WTC11 (cell line): ENCODE measurements around the gene SUPT3H.

ENCODE experiments used
- CTCF ChIP-seq: fragments of 200-600 bp; IDR thresholded peaks from 2 replicates; pipeline ENCODE4 v1.8.0; 2022; ENCODE audit warnings: antibody characterized with exemption
- ESRRA ChIP-seq: sonication (generic); formaldehyde crosslinking; IDR thresholded peaks from 2 replicates; pipeline ENCODE4 v1.8.1; 2022; ENCODE audit warnings: mild to moderate bottlenecking, missing genetic modification reagents, borderline replicate concordance
- FOXK1 ChIP-seq: sonication (generic); formaldehyde crosslinking; IDR thresholded peaks from 2 replicates; pipeline ENCODE4 v1.8.0; 2022; ENCODE audit warnings: mild to moderate bottlenecking, moderate library complexity, missing genetic modification reagents
- IRF2 ChIP-seq: sonication (generic); formaldehyde crosslinking; IDR thresholded peaks from 2 replicates; pipeline ENCODE4 v1.8.0; 2022; ENCODE audit warnings: low read depth, missing genetic modification reagents, borderline replicate concordance
- JUN ChIP-seq: sonication (generic); formaldehyde crosslinking; IDR thresholded peaks from 2 replicates; pipeline ENCODE4 v1.8.0; 2023; ENCODE audit warnings: mild to moderate bottlenecking, missing genetic modification reagents
- MYBL2 ChIP-seq: sonication (generic); formaldehyde crosslinking; IDR thresholded peaks from 2 replicates; pipeline ENCODE4 v1.8.1; 2023; ENCODE audit warnings: mild to moderate bottlenecking, moderate library complexity, missing genetic modification reagents
- NR2C2 ChIP-seq: sonication (generic); formaldehyde crosslinking; IDR thresholded peaks from 2 replicates; pipeline ENCODE4 v1.8.0; 2022; ENCODE audit warnings: mild to moderate bottlenecking, missing genetic modification reagents
- PREB ChIP-seq: sonication (generic); formaldehyde crosslinking; IDR thresholded peaks from 2 replicates; pipeline ENCODE4 v1.8.1; 2022; ENCODE audit warnings: mild to moderate bottlenecking, missing genetic modification reagents, moderate library complexity, borderline replicate concordance
- SOX15 ChIP-seq: fragments of 250-450 bp; sonication (Bioruptor Pico); IDR thresholded peaks from 2 replicates; pipeline ENCODE4 v1.9.0; 2021; ENCODE audit warnings: mild to moderate bottlenecking
- TCF7 ChIP-seq: sonication (generic); formaldehyde crosslinking; IDR thresholded peaks from 2 replicates; pipeline ENCODE4 v1.8.0; 2022; ENCODE audit warnings: mild to moderate bottlenecking, low read depth, missing genetic modification reagents, moderate library complexity
- USF2 ChIP-seq: sonication (generic); formaldehyde crosslinking; IDR thresholded peaks from 2 replicates; pipeline ENCODE4 v1.8.1; 2023; ENCODE audit warnings: mild to moderate bottlenecking, missing genetic modification reagents, moderate library complexity

GRCh38 chr6:45078432-45078831 lies 299.3 kb downstream of the SUPT3H start:
- TF ChIP-seq CTCF (no peak), USF2 (CRISPR knock-in tag) (no peak), PREB (CRISPR knock-in tag) (no peak), FOXK1 (no peak), SOX15 (CRISPR knock-in tag) (no peak), MYBL2 (CRISPR knock-in tag) (no peak), ESRRA (CRISPR knock-in tag) (no peak), IRF2 (CRISPR knock-in tag) (no peak), NR2C2 (no peak), TCF7 (CRISPR knock-in tag) (no peak), JUN (CRISPR knock-in tag) (no peak)
